WTC11 (cell line): Measurements from ENCODE around the gene ARHGAP45. TPM values are rescaled to one million over a fixed set of nuclear protein-coding genes. Genes with fewer than 3 reads are reported as not detected.

Experiments used
- ATAC-seq: fragments of 200-7000 bp; cut with Tn5 transposase; 2 replicates; pipeline ENCODE4 v1.10.0; 2021; ENCODE audit warnings: mild to moderate bottlenecking, moderate library complexity
- CTCF ChIA-PET: fragments of 300-600 bp; sonication (Branson Sonifier 250); formaldehyde crosslinking; loops from one replicate; lab custom pipeline; 2021; ENCODE audit warnings: antibody characterized with exemption; lab: Charles Lee
- POLR2A ChIA-PET: fragments of 350-600 bp; sonication (Branson Sonifier 250); formaldehyde crosslinking; loops from one replicate; lab custom pipeline; 2021; ENCODE audit warnings: antibody characterized with exemption; lab: Charles Lee
- DNase-seq: peaks from one replicate; pipeline ENCODE4 v3.0.0; 2021; ENCODE audit warnings: low spot score
- H3K27ac Mint-ChIP-seq: 2 replicates; pipeline ENCODE4 v1.8.0; 2021; ENCODE audit warnings: mixed read lengths
- H3K27me3 Mint-ChIP-seq: 2 replicates; pipeline ENCODE4 v1.8.0; 2021; ENCODE audit warnings: low read depth, mild to moderate bottlenecking, moderate library complexity, mixed read lengths
- H3K36me3 Mint-ChIP-seq: 2 replicates; pipeline ENCODE4 v1.8.0; 2021; ENCODE audit warnings: mixed read lengths
- H3K4me1 Mint-ChIP-seq: 2 replicates; pipeline ENCODE4 v1.8.0; 2022; ENCODE audit warnings: mixed read lengths
- H3K4me3 Mint-ChIP-seq: 2 replicates; pipeline ENCODE4 v1.8.0; 2021; ENCODE audit warnings: mild to moderate bottlenecking, moderate library complexity, mixed read lengths
- H3K9me3 Mint-ChIP-seq: 2 replicates; pipeline ENCODE4 v1.8.0; 2021; ENCODE audit warnings: mixed read lengths
- ATF2 ChIP-seq: sonication (generic); formaldehyde crosslinking; IDR thresholded peaks from 2 replicates; pipeline ENCODE4 v1.8.1; 2022; ENCODE audit warnings: low read depth, missing genetic modification reagents, borderline replicate concordance
- E2F4 ChIP-seq: sonication (generic); formaldehyde crosslinking; IDR thresholded peaks from 2 replicates; pipeline ENCODE4 v1.8.1; 2022; ENCODE audit warnings: low read depth, mild to moderate bottlenecking, moderate library complexity, missing genetic modification reagents, borderline replicate concordance
- ESRRA ChIP-seq: sonication (generic); formaldehyde crosslinking; IDR thresholded peaks from 2 replicates; pipeline ENCODE4 v1.8.1; 2022; ENCODE audit warnings: mild to moderate bottlenecking, missing genetic modification reagents, borderline replicate concordance
- ETV6 ChIP-seq: sonication (generic); formaldehyde crosslinking; IDR thresholded peaks from 2 replicates; pipeline ENCODE4 v1.8.1; 2022; ENCODE audit warnings: mild to moderate bottlenecking, missing genetic modification reagents
- FOXJ3 ChIP-seq: sonication (generic); formaldehyde crosslinking; IDR thresholded peaks from 2 replicates; pipeline ENCODE4 v1.9.0; 2021; ENCODE audit warnings: missing genetic modification reagents, mild to moderate bottlenecking, borderline replicate concordance
- FOXK1 ChIP-seq: sonication (generic); formaldehyde crosslinking; IDR thresholded peaks from 2 replicates; pipeline ENCODE4 v1.8.0; 2022; ENCODE audit warnings: mild to moderate bottlenecking, moderate library complexity, missing genetic modification reagents
- MYBL2 ChIP-seq: sonication (generic); formaldehyde crosslinking; IDR thresholded peaks from 2 replicates; pipeline ENCODE4 v1.8.1; 2023; ENCODE audit warnings: mild to moderate bottlenecking, moderate library complexity, missing genetic modification reagents
- NR1H2 ChIP-seq: sonication (generic); formaldehyde crosslinking; IDR thresholded peaks from 2 replicates; pipeline ENCODE4 v1.9.0; 2021; ENCODE audit warnings: mild to moderate bottlenecking, moderate library complexity, missing genetic modification reagents
- NR2C2 ChIP-seq: sonication (generic); formaldehyde crosslinking; IDR thresholded peaks from 2 replicates; pipeline ENCODE4 v1.8.0; 2022; ENCODE audit warnings: mild to moderate bottlenecking, missing genetic modification reagents
- PRDM15 ChIP-seq: sonication (generic); formaldehyde crosslinking; IDR thresholded peaks from 2 replicates; pipeline ENCODE4 v1.8.0; 2022; ENCODE audit warnings: missing genetic modification reagents
- PRRX2 ChIP-seq: fragments of 250-450 bp; sonication (Bioruptor Pico); IDR thresholded peaks from 2 replicates; pipeline ENCODE4 v1.8.0; 2021; ENCODE audit warnings: mild to moderate bottlenecking
- SMAD3 ChIP-seq: sonication (generic); formaldehyde crosslinking; IDR thresholded peaks from 2 replicates; pipeline ENCODE4 v1.8.0; 2022; ENCODE audit warnings: missing genetic modification reagents, mild to moderate bottlenecking, borderline replicate concordance
- SOX15 ChIP-seq: fragments of 250-450 bp; sonication (Bioruptor Pico); IDR thresholded peaks from 2 replicates; pipeline ENCODE4 v1.9.0; 2021; ENCODE audit warnings: mild to moderate bottlenecking
- ZNF281 ChIP-seq: sonication (generic); formaldehyde crosslinking; IDR thresholded peaks from 2 replicates; pipeline ENCODE4 v1.8.0; 2023; ENCODE audit warnings: mild to moderate bottlenecking, missing genetic modification reagents
- ZNF317 ChIP-seq: sonication (generic); formaldehyde crosslinking; IDR thresholded peaks from 2 replicates; pipeline ENCODE4 v1.8.1; 2023; ENCODE audit warnings: low read depth, mild to moderate bottlenecking, moderate library complexity, missing genetic modification reagents, borderline replicate concordance
- ZNF396 ChIP-seq: fragments of 250-450 bp; sonication (Bioruptor Pico); IDR thresholded peaks from 2 replicates; pipeline ENCODE4 v1.8.0; 2021; ENCODE audit warnings: mild to moderate bottlenecking, moderate library complexity, borderline replicate concordance
- ZNF423 ChIP-seq: fragments of 250-450 bp; sonication (Bioruptor Pico); IDR thresholded peaks from 2 replicates; pipeline ENCODE4 v2.1.2; 2022; ENCODE audit warnings: mild to moderate bottlenecking, moderate library complexity
- total RNA-seq: library from RNA; stranded (reverse); gene quantifications from 3 replicates; pipeline ENCODE4 v1.2.3, GENCODE V29; 2021
- TF ChIP-seq, protein P1 (sequence below): fragments of 250-450 bp; sonication (Bioruptor Pico); IDR thresholded peaks from 2 replicates; pipeline ENCODE4 v1.9.0; 2021; ENCODE audit warnings: mild to moderate bottlenecking, borderline replicate concordance
- TF ChIP-seq, protein P2 (sequence below): sonication (generic); formaldehyde crosslinking; IDR thresholded peaks from 2 replicates; pipeline ENCODE4 v1.8.0; 2022; ENCODE audit warnings: mild to moderate bottlenecking, missing genetic modification reagents

Gene ARHGAP45
- total RNA-seq, 1 experiment from 2014 or later, result 40.9 TPM

GRCh38 chr19:1108291-1109031 lies 41.5 kb downstream of the ARHGAP45 start (continued):
- TF ChIP-seq PRDM15 (CRISPR knock-in tag), result no peak
- no peak for TF ChIP-seq NR1H2 (CRISPR knock-in tag)
- no peak for TF ChIP-seq ZNF423 (CRISPR knock-in tag)
- TF ChIP-seq FOXJ3 (CRISPR knock-in tag), result no peak
- no peak for TF ChIP-seq ETV6
- TF ChIP-seq SOX15 (CRISPR knock-in tag), result no peak
- no peak for TF ChIP-seq ATF2 (CRISPR knock-in tag)
- TF ChIP-seq, protein P1, sequence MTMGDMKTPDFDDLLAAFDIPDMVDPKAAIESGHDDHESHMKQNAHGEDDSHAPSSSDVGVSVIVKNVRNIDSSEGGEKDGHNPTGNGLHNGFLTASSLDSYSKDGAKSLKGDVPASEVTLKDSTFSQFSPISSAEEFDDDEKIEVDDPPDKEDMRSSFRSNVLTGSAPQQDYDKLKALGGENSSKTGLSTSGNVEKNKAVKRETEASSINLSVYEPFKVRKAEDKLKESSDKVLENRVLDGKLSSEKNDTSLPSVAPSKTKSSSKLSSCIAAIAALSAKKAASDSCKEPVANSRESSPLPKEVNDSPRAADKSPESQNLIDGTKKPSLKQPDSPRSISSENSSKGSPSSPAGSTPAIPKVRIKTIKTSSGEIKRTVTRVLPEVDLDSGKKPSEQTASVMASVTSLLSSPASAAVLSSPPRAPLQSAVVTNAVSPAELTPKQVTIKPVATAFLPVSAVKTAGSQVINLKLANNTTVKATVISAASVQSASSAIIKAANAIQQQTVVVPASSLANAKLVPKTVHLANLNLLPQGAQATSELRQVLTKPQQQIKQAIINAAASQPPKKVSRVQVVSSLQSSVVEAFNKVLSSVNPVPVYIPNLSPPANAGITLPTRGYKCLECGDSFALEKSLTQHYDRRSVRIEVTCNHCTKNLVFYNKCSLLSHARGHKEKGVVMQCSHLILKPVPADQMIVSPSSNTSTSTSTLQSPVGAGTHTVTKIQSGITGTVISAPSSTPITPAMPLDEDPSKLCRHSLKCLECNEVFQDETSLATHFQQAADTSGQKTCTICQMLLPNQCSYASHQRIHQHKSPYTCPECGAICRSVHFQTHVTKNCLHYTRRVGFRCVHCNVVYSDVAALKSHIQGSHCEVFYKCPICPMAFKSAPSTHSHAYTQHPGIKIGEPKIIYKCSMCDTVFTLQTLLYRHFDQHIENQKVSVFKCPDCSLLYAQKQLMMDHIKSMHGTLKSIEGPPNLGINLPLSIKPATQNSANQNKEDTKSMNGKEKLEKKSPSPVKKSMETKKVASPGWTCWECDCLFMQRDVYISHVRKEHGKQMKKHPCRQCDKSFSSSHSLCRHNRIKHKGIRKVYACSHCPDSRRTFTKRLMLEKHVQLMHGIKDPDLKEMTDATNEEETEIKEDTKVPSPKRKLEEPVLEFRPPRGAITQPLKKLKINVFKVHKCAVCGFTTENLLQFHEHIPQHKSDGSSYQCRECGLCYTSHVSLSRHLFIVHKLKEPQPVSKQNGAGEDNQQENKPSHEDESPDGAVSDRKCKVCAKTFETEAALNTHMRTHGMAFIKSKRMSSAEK (CRISPR knock-in tag), result no peak
- no peak for TF ChIP-seq MYBL2 (CRISPR knock-in tag)
- TF ChIP-seq SMAD3 (CRISPR knock-in tag), result no peak
- no peak for TF ChIP-seq PRRX2 (CRISPR knock-in tag)
- no peak for TF ChIP-seq NR2C2 (CRISPR knock-in tag)

- DNase-seq (no peak), ATAC-seq (no peak)
- Mint-ChIP-seq H3K27me3 (no peaks in the 10 kb centered on the region), H3K27ac (no peak overlapping the region), H3K4me3 (no peak overlapping the region), H3K36me3 (no peaks in the 10 kb centered on the region), H3K4me1 (peaks cover 2% of the 10 kb centered on the region; the same call in 1 of the 2 replicates), H3K9me3 (no peaks in the 10 kb centered on the region)
- ChIA-PET POLR2A (no interaction called here), CTCF (no interaction called here)
- TF ChIP-seq ZNF396 (CRISPR knock-in tag), result no peak
- no peak for TF ChIP-seq ZNF317 (CRISPR knock-in tag)
- TF ChIP-seq E2F4, result no peak
- no peak for TF ChIP-seq FOXJ3 (CRISPR knock-in tag)
- no peak for TF ChIP-seq ZNF281
- TF ChIP-seq, protein P2, sequence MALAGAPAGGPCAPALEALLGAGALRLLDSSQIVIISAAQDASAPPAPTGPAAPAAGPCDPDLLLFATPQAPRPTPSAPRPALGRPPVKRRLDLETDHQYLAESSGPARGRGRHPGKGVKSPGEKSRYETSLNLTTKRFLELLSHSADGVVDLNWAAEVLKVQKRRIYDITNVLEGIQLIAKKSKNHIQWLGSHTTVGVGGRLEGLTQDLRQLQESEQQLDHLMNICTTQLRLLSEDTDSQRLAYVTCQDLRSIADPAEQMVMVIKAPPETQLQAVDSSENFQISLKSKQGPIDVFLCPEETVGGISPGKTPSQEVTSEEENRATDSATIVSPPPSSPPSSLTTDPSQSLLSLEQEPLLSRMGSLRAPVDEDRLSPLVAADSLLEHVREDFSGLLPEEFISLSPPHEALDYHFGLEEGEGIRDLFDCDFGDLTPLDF (CRISPR knock-in tag), result no peak
- no peak for TF ChIP-seq ESRRA (CRISPR knock-in tag)
- TF ChIP-seq FOXK1 (CRISPR knock-in tag), result no peak
Observed at GRCh38 chr19:1109032-1109551, 42.1 kb downstream of the ARHGAP45 start.
